NCI-H748 treated with DMSO at 0.1 percent for 48 hours (cell line): ENCODE data around the gene ACTRT2.

Experiments used
- DNase-seq: peaks from one replicate; lab custom pipeline; 2025; lab: John Stamatoyannopoulos, UW

ACTRT2 gene

GRCh38 chr1:2983706-2984398 lies 37.4 kb upstream of the ACTRT2 start:
- no peak for DNase-seq

DNA sequence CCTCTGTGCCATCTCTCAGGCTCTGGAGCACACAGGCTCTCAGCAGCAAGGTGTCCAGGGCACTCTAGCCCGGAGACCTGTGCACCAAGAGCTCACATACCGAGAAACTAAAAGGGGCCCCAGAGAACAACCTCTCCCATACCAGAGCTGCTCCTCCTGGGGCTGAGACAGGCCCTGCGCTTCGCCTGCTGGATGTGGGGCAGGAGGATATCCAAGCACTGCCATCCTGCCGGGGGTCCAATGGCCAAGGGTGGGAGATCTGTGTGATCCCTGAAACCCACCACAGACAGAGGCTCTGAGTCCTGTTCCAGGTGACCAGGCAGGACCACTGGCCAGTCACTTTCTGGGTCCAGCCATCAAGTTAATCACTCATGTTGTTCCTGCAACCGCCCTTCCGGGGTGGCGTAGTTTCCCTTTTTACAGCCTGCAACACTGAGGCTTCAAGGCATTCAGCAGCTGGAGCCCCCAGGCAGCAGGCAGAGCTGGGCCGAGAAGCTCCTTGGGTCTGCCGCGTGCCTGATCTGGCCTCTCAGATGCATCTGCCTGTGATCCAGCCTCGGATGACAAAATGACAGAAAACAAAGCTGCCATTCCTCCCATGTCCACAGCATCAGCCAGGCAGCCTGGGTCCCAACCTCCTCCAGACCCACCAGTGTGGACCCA lies 36.7 kb upstream of the ACTRT2 start:
- no peak for DNase-seq

DNA sequence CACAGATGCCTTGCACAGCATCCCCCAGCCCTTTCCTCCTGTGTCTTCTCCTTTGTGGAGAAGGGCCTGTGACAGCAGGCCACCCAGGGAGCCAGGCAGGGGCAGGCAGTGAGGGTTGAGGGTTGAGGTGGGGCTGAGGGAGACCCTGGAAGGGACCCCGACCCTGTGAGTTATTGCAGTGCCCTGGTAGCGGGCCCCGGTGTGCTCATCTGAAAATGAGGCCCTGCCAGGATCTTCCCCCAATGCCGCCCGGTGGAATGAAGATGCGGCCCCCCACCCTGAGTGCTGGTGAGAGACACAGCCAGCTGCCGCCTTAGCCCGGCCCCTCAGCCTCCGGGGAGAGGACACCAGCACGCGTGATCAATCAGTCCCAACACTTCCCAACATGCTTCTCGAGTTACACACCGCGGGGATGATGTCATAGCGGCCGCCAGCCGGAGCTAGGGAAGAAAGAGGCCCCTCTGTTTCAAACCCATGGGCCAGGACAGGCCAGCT lies 36.2 kb upstream of the ACTRT2 start:
- no peak for DNase-seq

GRCh38 chr1:2985694-2986548 lies 35.3 kb upstream of the ACTRT2 start:
- DNase-seq = no peak

GRCh38 chr1:2986549-2987305 lies 34.5 kb upstream of the ACTRT2 start:
- DNase-seq = no peak

- no peak for DNase-seq
Observed at GRCh38 chr1:2987773-2988172, 33.5 kb upstream of the ACTRT2 start.

DNA sequence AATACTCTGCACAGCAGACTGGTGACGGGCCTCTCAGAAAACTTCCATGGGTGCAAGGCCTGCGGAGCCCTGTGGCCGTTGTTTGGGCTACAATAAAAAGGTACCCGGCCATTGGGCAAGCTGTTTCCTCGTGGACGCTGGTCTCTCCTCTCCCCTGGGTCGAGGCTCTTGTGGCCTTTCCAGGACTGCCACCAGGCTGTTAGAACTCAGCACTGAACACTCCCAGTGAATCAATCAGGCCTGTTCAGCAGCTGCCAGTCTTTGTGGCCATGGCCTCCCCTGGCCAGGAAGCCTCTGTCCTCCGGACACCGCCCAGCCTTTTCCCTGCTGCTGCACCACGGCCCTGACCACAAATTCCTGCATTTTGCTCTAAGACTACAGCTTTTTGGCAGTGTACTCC lies 33.0 kb upstream of the ACTRT2 start:
- DNase-seq = no peak

GRCh38 chr1:2989185-2989584 lies 32.1 kb upstream of the ACTRT2 start:
- no peak for DNase-seq

DNA sequence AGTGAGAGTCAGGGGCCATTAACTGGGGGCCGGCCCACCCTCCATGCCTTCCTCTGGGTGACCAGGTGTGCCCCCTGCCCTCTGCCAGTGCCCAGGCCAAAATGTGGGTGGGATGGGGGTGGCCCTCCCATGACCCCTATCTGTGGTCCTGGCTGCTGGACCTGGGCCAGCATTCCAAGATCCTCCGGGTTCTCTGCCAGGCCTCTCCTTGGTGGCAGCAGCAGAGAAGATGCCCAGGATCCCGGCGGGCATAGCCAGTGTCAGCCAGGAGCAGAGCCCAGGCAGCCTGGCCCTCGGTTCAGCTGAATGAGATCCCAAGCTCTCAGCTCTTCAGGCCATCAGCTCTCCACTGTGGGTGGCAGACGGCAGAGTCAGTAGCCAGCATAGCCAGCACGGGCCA lies 31.3 kb upstream of the ACTRT2 start:
- DNase-seq = no peak

DNA sequence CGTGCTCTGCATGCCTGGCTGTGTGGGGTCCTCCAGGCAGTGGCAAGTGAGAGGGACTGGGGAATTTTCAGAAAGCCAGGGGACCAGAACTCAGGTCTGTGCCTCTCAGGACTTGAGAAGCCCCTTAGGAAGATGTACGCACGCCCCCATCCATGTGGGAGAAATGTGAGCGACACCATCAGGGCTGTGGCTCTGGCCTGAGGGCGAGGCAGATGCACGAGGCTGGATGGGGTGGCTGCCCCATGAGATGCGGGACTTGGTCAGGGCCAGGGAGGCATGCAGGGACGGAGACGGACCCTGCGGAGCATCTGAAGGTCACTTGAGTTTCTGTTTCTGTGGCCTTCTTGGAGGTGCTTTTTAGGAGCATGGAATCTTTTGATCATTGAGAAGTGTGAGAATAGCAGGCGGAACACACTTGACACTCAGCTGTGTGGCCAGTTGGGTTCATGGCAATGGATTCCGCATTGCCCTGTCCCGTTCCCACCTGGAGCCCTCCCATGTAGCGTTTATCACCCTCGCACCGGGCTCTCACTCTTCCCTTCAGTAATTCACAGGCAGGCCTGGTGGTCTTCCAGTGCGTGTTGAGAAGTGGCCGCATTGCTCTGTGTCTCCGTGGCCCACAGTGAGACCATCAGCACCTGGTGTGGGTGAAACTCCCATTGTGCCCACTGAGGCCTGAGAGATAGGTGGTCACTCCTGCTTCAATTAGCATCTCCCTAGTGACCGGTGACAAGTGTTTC lies 30.7 kb upstream of the ACTRT2 start:
- no peak for DNase-seq

DNA sequence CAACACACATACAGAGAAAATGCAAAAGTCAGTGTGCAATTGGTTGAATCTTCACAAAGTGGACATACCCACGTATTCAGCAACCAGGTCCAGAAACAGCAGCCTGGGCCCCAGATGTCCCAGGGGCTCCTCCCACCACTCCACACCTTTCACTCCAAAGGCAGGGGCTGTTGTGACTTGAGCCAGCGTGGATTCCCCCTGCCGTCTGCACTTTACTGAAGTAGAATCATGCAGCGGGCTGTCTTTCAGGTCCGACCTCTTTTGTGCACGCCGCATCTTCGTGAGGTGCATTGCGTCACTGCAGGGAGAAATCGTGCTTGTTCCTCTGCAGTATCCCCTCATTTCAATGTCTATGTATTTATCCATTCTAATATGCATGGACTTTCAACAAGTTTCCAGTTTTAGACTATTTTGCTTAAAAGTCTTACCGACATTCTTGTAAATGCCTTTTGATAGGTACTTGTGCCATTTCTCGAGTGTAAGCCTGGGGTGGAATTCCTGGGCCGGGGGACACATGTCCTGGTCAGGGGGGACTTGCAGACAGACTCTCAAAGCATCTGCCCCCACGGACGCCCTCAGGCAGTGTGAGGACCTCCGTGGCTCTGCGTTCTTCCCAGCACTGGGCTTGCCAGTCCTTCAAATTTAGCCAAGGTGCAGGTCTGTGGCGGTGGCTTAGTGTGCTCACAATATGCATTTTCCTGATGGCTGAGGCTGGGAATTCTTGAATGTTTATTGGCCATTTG lies 29.3 kb upstream of the ACTRT2 start:
- DNase-seq = no peak

- no peak for DNase-seq
Observed at GRCh38 chr1:2998503-2999100, 22.7 kb upstream of the ACTRT2 start.

- no peak for DNase-seq
Observed at GRCh38 chr1:2999138-2999537, 22.1 kb upstream of the ACTRT2 start.

- no peak for DNase-seq
Observed at GRCh38 chr1:2999571-2999970, 21.7 kb upstream of the ACTRT2 start.

DNA sequence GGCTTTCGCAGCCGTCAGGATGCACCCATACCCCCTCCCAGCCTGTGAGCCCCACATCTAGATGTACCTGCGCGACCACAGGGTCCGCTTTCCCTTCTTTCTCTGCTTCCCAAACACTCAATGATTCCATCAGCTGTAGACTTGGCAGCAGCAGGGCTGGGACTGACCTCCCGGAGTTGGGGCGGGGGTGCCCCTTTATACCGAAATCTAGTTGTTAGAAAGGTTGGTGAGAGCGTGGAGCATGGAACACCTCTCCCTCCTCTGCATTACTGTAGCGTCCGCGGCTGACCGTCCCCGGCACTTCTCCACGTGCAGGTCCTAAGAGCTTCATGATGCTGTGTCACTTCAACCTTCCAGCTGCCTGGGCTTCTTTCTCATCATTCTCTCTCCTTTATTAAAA lies 21.1 kb upstream of the ACTRT2 start:
- no peak for DNase-seq

DNA sequence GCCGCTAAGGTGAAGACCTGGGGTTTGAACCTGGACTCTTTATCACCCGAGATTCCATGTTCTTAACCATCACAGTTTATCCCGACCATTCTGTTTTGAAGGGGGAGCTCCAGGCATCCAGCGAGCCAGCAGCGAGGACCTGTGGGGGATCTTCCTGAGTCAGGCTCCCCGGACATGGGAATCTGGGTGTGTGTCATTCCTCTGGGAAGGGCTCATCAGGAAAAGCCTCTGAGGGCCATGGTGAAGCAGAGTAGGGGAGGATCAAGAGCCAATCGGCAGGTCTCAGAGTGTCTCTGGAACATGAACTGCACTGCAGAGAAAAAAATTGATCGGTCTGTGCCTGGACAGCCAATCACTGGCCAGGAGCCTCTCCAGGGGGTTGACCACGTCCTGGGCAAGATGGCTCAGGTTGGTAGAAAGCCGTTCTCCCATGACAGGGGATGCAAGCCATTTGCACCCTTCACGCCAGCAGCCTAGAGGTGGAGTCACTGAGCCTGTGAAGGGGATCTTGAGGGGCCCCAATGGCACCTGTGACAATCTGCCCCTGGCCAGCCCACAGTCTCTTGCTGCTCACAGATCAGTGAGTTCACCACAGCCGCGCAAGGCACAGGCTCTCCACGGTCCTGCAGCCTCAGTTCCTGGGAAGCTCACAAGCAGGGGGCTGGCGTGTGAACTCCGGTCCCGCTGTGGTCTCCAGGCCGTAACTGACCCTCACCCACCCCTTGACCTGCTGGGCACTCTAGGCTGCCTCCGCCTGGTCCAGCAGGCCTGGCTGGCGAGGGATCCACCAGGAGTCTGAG lies 20.4 kb upstream of the ACTRT2 start:
- no peak for DNase-seq

DNA sequence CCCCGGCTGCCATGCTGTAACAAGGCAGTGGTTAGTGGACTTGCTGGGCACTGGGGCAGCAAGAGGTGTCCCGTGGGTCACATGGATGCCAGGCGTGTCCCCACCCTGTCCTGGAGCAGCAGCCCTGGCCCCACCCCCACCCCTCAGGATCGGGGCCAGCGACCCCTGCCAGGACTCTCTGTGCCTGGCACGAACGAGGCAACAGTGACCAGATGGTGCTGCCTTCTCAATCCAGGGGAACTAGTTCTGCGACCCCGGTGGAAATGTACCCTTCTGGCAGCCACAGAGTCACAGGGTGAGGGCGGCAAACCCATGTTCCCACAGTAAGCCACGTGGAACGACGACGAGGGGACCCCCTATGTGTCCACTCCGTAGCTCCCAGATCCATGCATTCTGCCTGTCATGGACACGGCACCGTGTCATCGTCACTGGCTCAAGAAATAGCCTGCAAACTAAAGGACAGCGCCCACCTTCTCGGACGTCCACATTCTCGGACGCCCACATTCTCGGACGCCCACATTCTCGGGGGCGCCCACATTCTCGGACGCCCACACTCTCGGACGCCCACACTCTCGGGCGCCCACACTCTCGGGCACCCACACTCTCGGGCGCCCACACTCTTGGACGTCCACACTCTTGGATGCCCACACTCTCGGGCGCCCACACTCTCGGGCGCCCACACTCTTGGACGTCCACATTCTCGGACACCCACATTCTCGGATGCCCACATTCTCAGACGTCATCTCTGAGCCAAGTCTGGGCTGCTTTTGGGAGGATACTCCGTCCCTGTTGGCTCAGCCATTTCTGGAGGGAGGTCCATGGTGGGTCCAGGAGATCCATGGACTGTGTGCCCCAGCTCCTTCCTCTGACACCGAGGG lies 19.6 kb upstream of the ACTRT2 start:
- DNase-seq = no peak

GRCh38 chr1:3002349-3003038 lies 18.8 kb upstream of the ACTRT2 start:
- no peak for DNase-seq
